Measurements from ENCODE around the gene PRDM15. TPM values are rescaled to one million over a fixed set of nuclear protein-coding genes. Genes with fewer than 3 reads are reported as not detected.

PRDM15 gene
- total and polyA plus RNA-seq, 2 experiments from 2014 or later, result 3.0 to 10.6 TPM

DNA sequence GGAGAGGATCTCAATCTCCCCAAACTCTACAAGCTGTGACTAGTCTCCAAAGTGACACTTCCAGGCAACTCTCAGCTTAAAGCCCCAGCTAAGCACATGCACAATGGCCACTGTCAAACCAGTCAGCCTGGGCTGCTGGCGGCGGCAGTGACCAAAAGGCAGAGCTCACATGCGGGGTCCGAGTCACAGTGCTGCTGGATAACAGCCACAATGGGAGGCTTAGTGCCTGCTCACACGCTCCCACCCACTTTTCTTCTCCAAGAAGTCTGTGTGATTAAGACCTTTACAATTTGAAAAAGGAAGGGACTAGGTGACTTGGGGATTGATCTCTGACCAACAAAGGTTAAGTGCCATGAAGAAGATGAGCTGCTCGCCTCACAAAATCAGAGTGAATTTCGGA lies 129.1 kb downstream of the PRDM15 start (continued):
- TF ChIP-seq, protein P1, sequence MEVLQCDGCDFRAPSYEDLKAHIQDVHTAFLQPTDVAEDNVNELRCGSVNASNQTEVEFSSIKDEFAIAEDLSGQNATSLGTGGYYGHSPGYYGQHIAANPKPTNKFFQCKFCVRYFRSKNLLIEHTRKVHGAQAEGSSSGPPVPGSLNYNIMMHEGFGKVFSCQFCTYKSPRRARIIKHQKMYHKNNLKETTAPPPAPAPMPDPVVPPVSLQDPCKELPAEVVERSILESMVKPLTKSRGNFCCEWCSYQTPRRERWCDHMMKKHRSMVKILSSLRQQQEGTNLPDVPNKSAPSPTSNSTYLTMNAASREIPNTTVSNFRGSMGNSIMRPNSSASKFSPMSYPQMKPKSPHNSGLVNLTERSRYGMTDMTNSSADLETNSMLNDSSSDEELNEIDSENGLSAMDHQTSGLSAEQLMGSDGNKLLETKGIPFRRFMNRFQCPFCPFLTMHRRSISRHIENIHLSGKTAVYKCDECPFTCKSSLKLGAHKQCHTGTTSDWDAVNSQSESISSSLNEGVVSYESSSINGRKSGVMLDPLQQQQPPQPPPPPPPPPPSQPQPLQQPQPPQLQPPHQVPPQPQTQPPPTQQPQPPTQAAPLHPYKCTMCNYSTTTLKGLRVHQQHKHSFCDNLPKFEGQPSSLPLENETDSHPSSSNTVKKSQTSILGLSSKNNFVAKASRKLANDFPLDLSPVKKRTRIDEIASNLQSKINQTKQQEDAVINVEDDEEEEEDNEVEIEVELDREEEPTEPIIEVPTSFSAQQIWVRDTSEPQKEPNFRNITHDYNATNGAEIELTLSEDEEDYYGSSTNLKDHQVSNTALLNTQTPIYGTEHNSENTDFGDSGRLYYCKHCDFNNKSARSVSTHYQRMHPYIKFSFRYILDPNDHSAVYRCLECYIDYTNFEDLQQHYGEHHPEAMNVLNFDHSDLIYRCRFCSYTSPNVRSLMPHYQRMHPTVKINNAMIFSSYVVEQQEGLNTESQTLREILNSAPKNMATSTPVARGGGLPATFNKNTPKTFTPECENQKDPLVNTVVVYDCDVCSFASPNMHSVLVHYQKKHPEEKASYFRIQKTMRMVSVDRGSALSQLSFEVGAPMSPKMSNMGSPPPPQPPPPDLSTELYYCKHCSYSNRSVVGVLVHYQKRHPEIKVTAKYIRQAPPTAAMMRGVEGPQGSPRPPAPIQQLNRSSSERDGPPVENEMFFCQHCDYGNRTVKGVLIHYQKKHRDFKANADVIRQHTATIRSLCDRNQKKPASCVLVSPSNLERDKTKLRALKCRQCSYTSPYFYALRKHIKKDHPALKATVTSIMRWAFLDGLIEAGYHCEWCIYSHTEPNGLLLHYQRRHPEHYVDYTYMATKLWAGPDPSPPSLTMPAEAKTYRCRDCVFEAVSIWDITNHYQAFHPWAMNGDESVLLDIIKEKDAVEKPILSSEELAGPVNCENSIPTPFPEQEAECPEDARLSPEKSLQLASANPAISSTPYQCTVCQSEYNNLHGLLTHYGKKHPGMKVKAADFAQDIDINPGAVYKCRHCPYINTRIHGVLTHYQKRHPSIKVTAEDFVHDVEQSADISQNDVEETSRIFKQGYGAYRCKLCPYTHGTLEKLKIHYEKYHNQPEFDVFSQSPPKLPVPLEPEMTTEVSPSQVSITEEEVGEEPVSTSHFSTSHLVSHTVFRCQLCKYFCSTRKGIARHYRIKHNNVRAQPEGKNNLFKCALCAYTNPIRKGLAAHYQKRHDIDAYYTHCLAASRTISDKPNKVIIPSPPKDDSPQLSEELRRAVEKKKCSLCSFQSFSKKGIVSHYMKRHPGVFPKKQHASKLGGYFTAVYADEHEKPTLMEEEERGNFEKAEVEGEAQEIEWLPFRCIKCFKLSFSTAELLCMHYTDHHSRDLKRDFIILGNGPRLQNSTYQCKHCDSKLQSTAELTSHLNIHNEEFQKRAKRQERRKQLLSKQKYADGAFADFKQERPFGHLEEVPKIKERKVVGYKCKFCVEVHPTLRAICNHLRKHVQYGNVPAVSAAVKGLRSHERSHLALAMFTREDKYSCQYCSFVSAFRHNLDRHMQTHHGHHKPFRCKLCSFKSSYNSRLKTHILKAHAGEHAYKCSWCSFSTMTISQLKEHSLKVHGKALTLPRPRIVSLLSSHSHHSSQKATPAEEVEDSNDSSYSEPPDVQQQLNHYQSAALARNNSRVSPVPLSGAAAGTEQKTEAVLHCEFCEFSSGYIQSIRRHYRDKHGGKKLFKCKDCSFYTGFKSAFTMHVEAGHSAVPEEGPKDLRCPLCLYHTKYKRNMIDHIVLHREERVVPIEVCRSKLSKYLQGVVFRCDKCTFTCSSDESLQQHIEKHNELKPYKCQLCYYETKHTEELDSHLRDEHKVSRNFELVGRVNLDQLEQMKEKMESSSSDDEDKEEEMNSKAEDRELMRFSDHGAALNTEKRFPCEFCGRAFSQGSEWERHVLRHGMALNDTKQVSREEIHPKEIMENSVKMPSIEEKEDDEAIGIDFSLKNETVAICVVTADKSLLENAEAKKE (CRISPR knock-in tag; IDR thresholded peaks at IDR 0.05), result no peak
- TF ChIP-seq ZNF114 (CRISPR knock-in tag; IDR thresholded peaks at IDR 0.05) (no peak), STAT1 (IDR thresholded peaks at IDR 0.05; ENCODE audit: unreplicated experiment) (no peak), EZH2phosphoT487 (IDR thresholded peaks at IDR 0.05; ENCODE audit: unreplicated experiment) (no peak), CREB1 (CRISPR knock-in tag; IDR thresholded peaks at IDR 0.05; ENCODE audit: low read depth) (no peak), EZH2 (IDR thresholded peaks at IDR 0.05; ENCODE audit: low read depth, unreplicated experiment) (no peak), JUNB (IDR thresholded peaks at IDR 0.05; ENCODE audit: unreplicated experiment) (no peak)
- TF ChIP-seq, protein P2, sequence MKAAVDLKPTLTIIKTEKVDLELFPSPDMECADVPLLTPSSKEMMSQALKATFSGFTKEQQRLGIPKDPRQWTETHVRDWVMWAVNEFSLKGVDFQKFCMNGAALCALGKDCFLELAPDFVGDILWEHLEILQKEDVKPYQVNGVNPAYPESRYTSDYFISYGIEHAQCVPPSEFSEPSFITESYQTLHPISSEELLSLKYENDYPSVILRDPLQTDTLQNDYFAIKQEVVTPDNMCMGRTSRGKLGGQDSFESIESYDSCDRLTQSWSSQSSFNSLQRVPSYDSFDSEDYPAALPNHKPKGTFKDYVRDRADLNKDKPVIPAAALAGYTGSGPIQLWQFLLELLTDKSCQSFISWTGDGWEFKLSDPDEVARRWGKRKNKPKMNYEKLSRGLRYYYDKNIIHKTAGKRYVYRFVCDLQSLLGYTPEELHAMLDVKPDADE (IDR thresholded peaks at IDR 0.05), result no peak
- TF ChIP-seq, protein P3, sequence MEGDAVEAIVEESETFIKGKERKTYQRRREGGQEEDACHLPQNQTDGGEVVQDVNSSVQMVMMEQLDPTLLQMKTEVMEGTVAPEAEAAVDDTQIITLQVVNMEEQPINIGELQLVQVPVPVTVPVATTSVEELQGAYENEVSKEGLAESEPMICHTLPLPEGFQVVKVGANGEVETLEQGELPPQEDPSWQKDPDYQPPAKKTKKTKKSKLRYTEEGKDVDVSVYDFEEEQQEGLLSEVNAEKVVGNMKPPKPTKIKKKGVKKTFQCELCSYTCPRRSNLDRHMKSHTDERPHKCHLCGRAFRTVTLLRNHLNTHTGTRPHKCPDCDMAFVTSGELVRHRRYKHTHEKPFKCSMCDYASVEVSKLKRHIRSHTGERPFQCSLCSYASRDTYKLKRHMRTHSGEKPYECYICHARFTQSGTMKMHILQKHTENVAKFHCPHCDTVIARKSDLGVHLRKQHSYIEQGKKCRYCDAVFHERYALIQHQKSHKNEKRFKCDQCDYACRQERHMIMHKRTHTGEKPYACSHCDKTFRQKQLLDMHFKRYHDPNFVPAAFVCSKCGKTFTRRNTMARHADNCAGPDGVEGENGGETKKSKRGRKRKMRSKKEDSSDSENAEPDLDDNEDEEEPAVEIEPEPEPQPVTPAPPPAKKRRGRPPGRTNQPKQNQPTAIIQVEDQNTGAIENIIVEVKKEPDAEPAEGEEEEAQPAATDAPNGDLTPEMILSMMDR (conservative IDR thresholded peaks at IDR 0.05; ENCODE audit: low read depth in 2 of 2), result no peak

Measured in GM23338 (cell line).